ENCODE results near the gene ZNF597.

The ZNF597 gene

GRCh38 chr16:3461151-3461550 lies 17.8 kb upstream of the ZNF597 start:
- Histone ChIP-seq H3K27ac (ENCODE audit: low read length) (peak overlapping the region; percentile 54), H3K4me3 (ENCODE audit: low read depth in 1 of 2, low read length in 2 of 2) (no peak overlapping the region), H3K27me3 (ENCODE audit: insufficient read depth, low read length, poor library complexity) (no peaks in the 10 kb centered on the region), H3K9ac (ENCODE audit: low read depth, low read length) (no peak overlapping the region), H3K9me3 (ENCODE audit: insufficient read depth, low read length, severe bottlenecking) (no peaks in the 10 kb centered on the region), H3K4me1 (ENCODE audit: insufficient read depth, low read length) (peaks cover 65% of the 10 kb centered on the region), H3K36me3 (ENCODE audit: insufficient read depth, low read length) (peaks cover 14% of the 10 kb centered on the region), H4K20me1 (ENCODE audit: insufficient read depth, low read length) (peaks cover 50% of the 10 kb centered on the region), H3K79me2 (ENCODE audit: insufficient read depth, low read length) (peaks cover 91% of the 10 kb centered on the region), H2AFZ (ENCODE audit: low read depth, low read length) (no peak overlapping the region), H3K4me2 (ENCODE audit: insufficient read depth, low read length) (peak overlapping the region; percentile 34; the same call in 1 of the 2 replicates)
- ATAC-seq (ENCODE audit: insufficient read depth, low read depth) (no peak), DNase-seq (peak; percentile 57)
- peak; percentile 29 for TF ChIP-seq CTCF (IDR thresholded peaks at IDR 0.05; ENCODE audit: borderline replicate concordance, extremely low read depth, low read length, poor library complexity, severe bottlenecking)
- TF ChIP-seq EZH2 (IDR thresholded peaks at IDR 0.05; ENCODE audit: borderline replicate concordance, low read depth, low read length, severe bottlenecking), result no peak

- Histone ChIP-seq H3K27me3 (ENCODE audit: insufficient read depth, low read length, poor library complexity) (no peaks in the 10 kb centered on the region), H3K36me3 (ENCODE audit: insufficient read depth, low read length) (peaks cover 9% of the 10 kb centered on the region), H3K4me1 (ENCODE audit: insufficient read depth, low read length) (peaks cover 64% of the 10 kb centered on the region), H3K4me2 (ENCODE audit: insufficient read depth, low read length) (peak overlapping the region; percentile 34; the same call in 1 of the 2 replicates), H4K20me1 (ENCODE audit: insufficient read depth, low read length) (peaks cover 45% of the 10 kb centered on the region), H2AFZ (ENCODE audit: low read depth, low read length) (no peak overlapping the region), H3K4me3 (ENCODE audit: low read depth in 1 of 2, low read length in 2 of 2) (no peak overlapping the region), H3K27ac (ENCODE audit: low read length) (no peak overlapping the region), H3K79me2 (ENCODE audit: insufficient read depth, low read length) (peaks cover 85% of the 10 kb centered on the region), H3K9ac (ENCODE audit: low read depth, low read length) (no peak overlapping the region), H3K9me3 (ENCODE audit: insufficient read depth, low read length, severe bottlenecking) (no peaks in the 10 kb centered on the region)
- TF ChIP-seq CTCF (IDR thresholded peaks at IDR 0.05; ENCODE audit: borderline replicate concordance, extremely low read depth, low read length, poor library complexity, severe bottlenecking) (no peak), EZH2 (IDR thresholded peaks at IDR 0.05; ENCODE audit: borderline replicate concordance, low read depth, low read length, severe bottlenecking) (no peak)
- ATAC-seq (ENCODE audit: insufficient read depth, low read depth) (no peak), DNase-seq (no peak)
These were observed 17.3 kb upstream of the ZNF597 start for GRCh38 chr16:3460585-3460984.

DNA sequence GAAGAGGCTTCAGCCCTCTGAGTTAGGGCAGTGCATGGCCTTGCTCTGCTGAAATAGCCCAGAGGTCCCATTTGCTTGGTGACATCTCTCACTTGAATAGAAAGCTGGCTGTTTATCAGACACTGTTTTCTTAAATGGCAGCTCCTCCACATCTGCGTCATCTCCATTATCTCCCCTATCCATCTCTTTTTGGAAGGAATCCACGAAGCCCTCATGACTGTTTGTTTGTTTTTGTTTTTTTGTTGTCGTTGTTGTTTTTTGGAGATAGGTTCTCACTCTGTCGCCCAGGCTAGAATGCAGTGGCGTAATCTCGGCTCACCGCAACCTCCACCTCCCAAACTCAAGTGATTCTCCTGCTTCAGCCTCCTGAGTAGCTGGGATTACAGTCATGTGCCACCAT lies 16.8 kb upstream of the ZNF597 start:
- peaks cover 40% of the 10 kb centered on the region for H4K20me1 ChIP-seq (ENCODE audit: insufficient read depth, low read length)
- peak overlapping the region; percentile 99; the same call in 1 of the 2 replicates for H3K4me2 ChIP-seq (ENCODE audit: insufficient read depth, low read length)
- no peaks in the 10 kb centered on the region for H3K9me3 ChIP-seq (ENCODE audit: insufficient read depth, low read length, severe bottlenecking)
- peaks cover 61% of the 10 kb centered on the region for H3K4me1 ChIP-seq (ENCODE audit: insufficient read depth, low read length)
- H3K27me3 ChIP-seq (ENCODE audit: insufficient read depth, low read length, poor library complexity), result no peaks in the 10 kb centered on the region
- no peak overlapping the region for H2AFZ ChIP-seq (ENCODE audit: low read depth, low read length)
- TF ChIP-seq CTCF (IDR thresholded peaks at IDR 0.05; ENCODE audit: borderline replicate concordance, extremely low read depth, low read length, poor library complexity, severe bottlenecking), result no peak
- no peak for TF ChIP-seq EZH2 (IDR thresholded peaks at IDR 0.05; ENCODE audit: borderline replicate concordance, low read depth, low read length, severe bottlenecking)
- peak overlapping the region in 1 of 2 experiments; percentile 16; a peak in 1 of 4 replicates for H3K4me3 ChIP-seq (ENCODE audit: low read depth in 1 of 2, low read length in 2 of 2)
- H3K79me2 ChIP-seq (ENCODE audit: insufficient read depth, low read length), result peaks cover 81% of the 10 kb centered on the region
- ATAC-seq (ENCODE audit: insufficient read depth, low read depth) (no peak), DNase-seq (no peak)
- peaks cover 4% of the 10 kb centered on the region for H3K36me3 ChIP-seq (ENCODE audit: insufficient read depth, low read length)
- peak overlapping the region; percentile 90; the same call in 1 of the 2 replicates for H3K9ac ChIP-seq (ENCODE audit: low read depth, low read length)
- H3K27ac ChIP-seq (ENCODE audit: low read length), result peak overlapping the region; percentile 21; the same call in 1 of the 2 replicates

Data from DND-41 (cell line).